NT2/D1 (cell line): Measurements from ENCODE around the gene TSHZ1.

ENCODE experiments used
- YY1 ChIP-seq: IDR thresholded peaks from 2 replicates; pipeline ENCODE4 v1.6.1; 2011; ENCODE audit not compliant: insufficient read length, insufficient read depth
- ZNF274 ChIP-seq: IDR thresholded peaks from 2 replicates; pipeline ENCODE4 v1.6.1; 2011; ENCODE audit warnings: mild to moderate bottlenecking, low read depth, low read length

- no peak for TF ChIP-seq ZNF274
- TF ChIP-seq YY1 = no peak
Observed at GRCh38 chr18:75244351-75245313, 34.0 kb downstream of the TSHZ1 start.
